HFFc6 (cell line): ENCODE results near the gene GSTA2. TPM values are rescaled to one million over a fixed set of nuclear protein-coding genes. Genes with fewer than 3 reads are reported as not detected.

Experiments used
- DNase-seq: peaks from one replicate; pipeline ENCODE4 v3.0.0-alpha.2; 2018
- H3K27ac Mint-ChIP-seq: 2 replicates; pipeline ENCODE4 v1.8.0; 2020; ENCODE audit warnings: mild to moderate bottlenecking, mixed read lengths
- H3K27me3 Mint-ChIP-seq: 2 replicates; pipeline ENCODE4 v1.8.0; 2021; ENCODE audit warnings: mild to moderate bottlenecking, moderate library complexity, mixed read lengths; ENCODE audit not compliant: insufficient read depth
- H3K36me3 Mint-ChIP-seq: 2 replicates; pipeline ENCODE4 v1.8.0; 2021; ENCODE audit warnings: low read depth, mixed read lengths
- H3K4me1 Mint-ChIP-seq: 2 replicates; pipeline ENCODE4 v1.8.0; 2020; ENCODE audit warnings: low read depth, mixed read lengths
- H3K4me3 Mint-ChIP-seq: 2 replicates; pipeline ENCODE4 v1.8.0; 2020; ENCODE audit warnings: mild to moderate bottlenecking, moderate library complexity, mixed read lengths
- H3K9me3 Mint-ChIP-seq: 2 replicates; pipeline ENCODE4 v1.8.0; 2020; ENCODE audit warnings: mild to moderate bottlenecking, mixed read lengths
- CTCF ChIP-seq: fragments of 200-600 bp; sonication (generic); IDR thresholded peaks from 2 replicates; pipeline ENCODE4 v1.5.0; 2021; ENCODE audit warnings: antibody characterized with exemption, mild to moderate bottlenecking
- total RNA-seq, 6 experiments: library from RNA; stranded (reverse); fragmentation: NEBNext Ultra II Directional; extraction: Animal tissue kit (Norgen Biotek cat#: 25700); gene quantifications; 2 replicates in 1 of 6; 3 replicates in 5 of 6; pipeline ENCODE4 v1.2.3, GENCODE V29; 2021

The GSTA2 gene
- total RNA-seq, 6 experiments from 2014 or later, result not detected

- Mint-ChIP-seq H3K27ac (no peak overlapping the region), H3K4me3 (no peak overlapping the region), H3K9me3 (no peaks in the 10 kb centered on the region), H3K27me3 (peaks cover 3% of the 10 kb centered on the region), H3K4me1 (peaks cover 34% of the 10 kb centered on the region), H3K36me3 (no peaks in the 10 kb centered on the region)
- DNase-seq, result no peak
- TF ChIP-seq CTCF, result no peak
Measured at GRCh38 chr6:52727908-52728307, 35.4 kb downstream of the GSTA2 start.

- Mint-ChIP-seq H3K36me3 (no peaks in the 10 kb centered on the region), H3K27me3 (no peaks in the 10 kb centered on the region; the same call in 1 of the 2 replicates), H3K4me3 (no peak overlapping the region), H3K4me1 (peaks cover 34% of the 10 kb centered on the region), H3K9me3 (no peaks in the 10 kb centered on the region), H3K27ac (no peak overlapping the region)
- DNase-seq, result no peak
- TF ChIP-seq CTCF, result no peak
Measured at GRCh38 chr6:52726741-52727535, 36.3 kb downstream of the GSTA2 start.

GRCh38 chr6:52726193-52726542 is 37.1 kb downstream of the GSTA2 start:
- Mint-ChIP-seq H3K9me3 (no peaks in the 10 kb centered on the region), H3K27ac (peak overlapping the region; percentile 62), H3K36me3 (no peaks in the 10 kb centered on the region), H3K4me3 (no peak overlapping the region), H3K4me1 (peaks cover 34% of the 10 kb centered on the region), H3K27me3 (no peaks in the 10 kb centered on the region; the same call in 1 of the 2 replicates)
- TF ChIP-seq CTCF, result no peak
- no peak for DNase-seq

GRCh38 chr6:52725535-52726192 is 37.6 kb downstream of the GSTA2 start:
- peak overlapping the region; percentile 62 for H3K27ac Mint-ChIP-seq
- peak; percentile 27 for DNase-seq
- no peaks in the 10 kb centered on the region for H3K9me3 Mint-ChIP-seq
- H3K36me3 Mint-ChIP-seq, result no peaks in the 10 kb centered on the region
- peaks cover 34% of the 10 kb centered on the region for H3K4me1 Mint-ChIP-seq
- no peak for TF ChIP-seq CTCF
- no peaks in the 10 kb centered on the region; the same call in 1 of the 2 replicates for H3K27me3 Mint-ChIP-seq
- H3K4me3 Mint-ChIP-seq, result no peak overlapping the region

- Mint-ChIP-seq H3K27me3 (no peaks in the 10 kb centered on the region; the same call in 1 of the 2 replicates), H3K36me3 (no peaks in the 10 kb centered on the region), H3K4me1 (peaks cover 34% of the 10 kb centered on the region), H3K4me3 (peak overlapping the region; percentile 19), H3K27ac (peak overlapping the region; percentile 62), H3K9me3 (no peaks in the 10 kb centered on the region)
- no peak for TF ChIP-seq CTCF
- DNase-seq, result peak; percentile 10
Measured at GRCh38 chr6:52725143-52725534, 38.1 kb downstream of the GSTA2 start.
